Measurements from ENCODE around the gene REEP3. TPM values are rescaled to one million over a fixed set of nuclear protein-coding genes. Genes with fewer than 3 reads are reported as not detected.

The REEP3 gene
- total and polyA plus RNA-seq, 2 of the 8 experiments (the other 6 are each of a cell fraction or from before 2014, with no cell fraction given), result 5.8 to 31.5 TPM

- FAIRE-seq (no peak), DNase-seq (ENCODE audit: low read depth in 1 of 2, low spot score in 2 of 2) (no peak)
- no peak overlapping the region for H3K4me2 ChIP-seq (ENCODE audit: insufficient read depth in 1 of 2, low read depth in 2 of 2, low read length in 2 of 2)
- H3K79me1 ChIP-seq (ENCODE audit: low read depth, low read length), result no peaks in the 10 kb centered on the region
- H3K27ac ChIP-seq (ENCODE audit: low read depth, low read length), result no peak overlapping the region
- H3K9me3 ChIP-seq (ENCODE audit: insufficient read depth in 2 of 2, low read depth in 1 of 2, low read length in 1 of 2), result no peaks in the 10 kb centered on the region
- H3K23me2 ChIP-seq (ENCODE audit: low read depth, low read length), result no peaks in the 10 kb centered on the region; the same call in 1 of the 2 replicates
- H2BK5ac ChIP-seq (ENCODE audit: low read depth, low read length), result no peak overlapping the region
- WGBS, 2 experiments (ENCODE audit: extremely low coverage in 1 of 2, insufficient coverage in 1 of 2, insufficient read length in 1 of 2, insufficient replicate concordance in 2 of 2, low coverage in 1 of 2, low lambda C conversion rate in 2 of 2, missing lambda C conversion rate in 1 of 2), result 96% methylated on average over 1 of the region's 1 CpG; no CpG with 5 or more reads in 1 of the 2 experiments
- ChIA-PET CTCF (ENCODE audit: partially characterized antibody) (interaction anchor here (0.6 to 1.4 kb wide), 4 partner anchors 14 to 849 kb away, joined by 3 to 5 read pairs (median 4); no protein-coding TSS in a partner anchor), POLR2A (ENCODE audit: partially characterized antibody) (interaction anchor here (0.9 to 8.4 kb wide), 5 partner anchors 12 to 238 kb away, joined by 3 to 49 read pairs (median 15); partner anchors contain the start of gene REEP3)
- H2BK12ac ChIP-seq (ENCODE audit: low read depth, low read length), result no peak overlapping the region
- no peaks in the 10 kb centered on the region for H4K20me1 ChIP-seq (replicated peaks in 1 of 2; ENCODE audit: control insufficient read depth in 1 of 2, insufficient read depth in 2 of 2, low read length in 2 of 2)
- no peak overlapping the region for H2BK15ac ChIP-seq (ENCODE audit: low read length)
- peaks cover 0 to 87% of the 10 kb centered on the region in 2 experiments; a peak in 2 of 4 replicates for H3K79me2 ChIP-seq (ENCODE audit: control insufficient read depth in 1 of 2, insufficient read depth in 2 of 2, low read length in 2 of 2)
- H3K27me3 ChIP-seq (replicated peaks in 1 of 4; ENCODE audit: control insufficient read depth in 3 of 4, extremely low read depth in 1 of 4, insufficient read depth in 3 of 4, low read length in 3 of 4), result no peaks in the 10 kb centered on the region
- no peak overlapping the region for H3K18ac ChIP-seq (ENCODE audit: extremely low read depth, low read length)
- no peak overlapping the region for H4K8ac ChIP-seq (ENCODE audit: extremely low read depth, insufficient read depth, low read length)
- H2BK120ac ChIP-seq (replicated peaks; ENCODE audit: low read depth, low read length), result no peak overlapping the region
- H2AK5ac ChIP-seq (ENCODE audit: low read depth, low read length), result no peak overlapping the region
- H3K4me1 ChIP-seq (replicated peaks in 1 of 4; ENCODE audit: control insufficient read depth in 3 of 4, insufficient read depth in 4 of 4, low read length in 3 of 4), result peaks cover 0 to 18% (median 12%) of the 10 kb centered on the region in 4 experiments; a peak in 6 of 7 replicates
- H3K14ac ChIP-seq (ENCODE audit: insufficient read length), result no peak overlapping the region
- no peak overlapping the region for H4K91ac ChIP-seq (replicated peaks; ENCODE audit: insufficient read length, low read length)
- H4K5ac ChIP-seq (ENCODE audit: insufficient read length, low read depth, low read length), result no peak overlapping the region
- H3K4ac ChIP-seq (replicated peaks; ENCODE audit: insufficient read length, low read depth, low read length), result no peak overlapping the region
- H3K9ac ChIP-seq (replicated peaks in 1 of 4; ENCODE audit: extremely low read depth in 1 of 4, low read depth in 3 of 4, low read length in 3 of 4), result no peak overlapping the region
- no peak overlapping the region for H2BK20ac ChIP-seq (ENCODE audit: low read length)
- no peak overlapping the region for H3K4me3 ChIP-seq (ENCODE audit: extremely low read depth in 1 of 4, insufficient read depth in 2 of 4, low read depth in 3 of 4, low read length in 4 of 4)
- H3K23ac ChIP-seq (ENCODE audit: insufficient read length), result no peak overlapping the region
- peak; percentile 74; the same call in 1 of the 2 replicates for TF ChIP-seq KDM1A (IDR thresholded peaks at IDR 0.05; ENCODE audit: borderline replicate concordance, low read length)
- TF ChIP-seq HDAC6 (IDR thresholded peaks at IDR 0.05; ENCODE audit: low read depth, low read length), result no peak
- no peak overlapping the region for H2AFZ ChIP-seq (ENCODE audit: low read length)
- no peak overlapping the region for H3K56ac ChIP-seq (replicated peaks; ENCODE audit: insufficient read length, low read depth, low read length)
- no peaks in the 10 kb centered on the region for H3K36me3 ChIP-seq (ENCODE audit: control insufficient read depth in 2 of 4, insufficient read depth in 4 of 4, low read length in 3 of 4)
Observed at GRCh38 chr10:63502832-63503231, 18.4 kb upstream of the REEP3 start.

Data from H1 (cell line).